ENCODE results near the gene IL15RA. TPM values are rescaled to one million over a fixed set of nuclear protein-coding genes. Genes with fewer than 3 reads are reported as not detected.

IL15RA gene
- total and polyA plus RNA-seq, 10 of the 15 experiments (the other 5 are each of a cell fraction or from before 2014, with no cell fraction given), result 2.0 to 14.8 (median 12.1) TPM

- no peak for TF ChIP-seq SPI1 (IDR thresholded peaks at IDR 0.05; ENCODE audit: borderline replicate concordance, insufficient read depth, low read depth, low read length)
- TF ChIP-seq WRNIP1 (IDR thresholded peaks at IDR 0.05; ENCODE audit: borderline replicate concordance, low read depth, low read length), result no peak
- TF ChIP-seq MYC (IDR thresholded peaks at IDR 0.05; ENCODE audit: insufficient read depth, insufficient read length, insufficient replicate concordance, low read length, severe bottlenecking), result no peak
- no peak for TF ChIP-seq CEBPB (IDR thresholded peaks at IDR 0.05; ENCODE audit: borderline replicate concordance in 1 of 2, low read depth in 2 of 2, low read length in 2 of 2)
- no peak for TF ChIP-seq MEF2B (IDR thresholded peaks at IDR 0.05; ENCODE audit: partially characterized antibody, poor library complexity, severe bottlenecking)
- no peak for TF ChIP-seq BCLAF1 (IDR thresholded peaks at IDR 0.05)
- TF ChIP-seq SUZ12 (IDR thresholded peaks at IDR 0.05; ENCODE audit: unreplicated experiment), result no peak
- TF ChIP-seq TARDBP (IDR thresholded peaks at IDR 0.05; ENCODE audit: borderline replicate concordance), result no peak
- no peak for TF ChIP-seq TCF7 (IDR thresholded peaks at IDR 0.05; ENCODE audit: borderline replicate concordance)
- no peak for TF ChIP-seq KDM1A (IDR thresholded peaks at IDR 0.05; ENCODE audit: borderline replicate concordance)
- TF ChIP-seq CREM (IDR thresholded peaks at IDR 0.05; ENCODE audit: low read depth), result no peak
- no peak for TF ChIP-seq REST (IDR thresholded peaks at IDR 0.05; ENCODE audit: low read depth, low read length)
- TF ChIP-seq ZBTB11 (CRISPR knock-in tag; IDR thresholded peaks at IDR 0.05), result no peak
- TF ChIP-seq JUND (IDR thresholded peaks at IDR 0.05; ENCODE audit: low read depth, low read length), result no peak
- no peak for TF ChIP-seq LARP7 (IDR thresholded peaks at IDR 0.05)
- TF ChIP-seq CBX5 (IDR thresholded peaks at IDR 0.05; ENCODE audit: low read depth), result no peak
- BruUV-seq (replicated peaks), result no TSS peak
- Histone ChIP-seq H3K4me3 (no peak overlapping the region), H3K4me2 (ENCODE audit: control insufficient read depth, insufficient read depth) (no peak overlapping the region), H2AFZ (ENCODE audit: control insufficient read depth, low read depth, low read length) (no peak overlapping the region), H3K9ac (ENCODE audit: control insufficient read depth, insufficient read depth, low read length) (no peak overlapping the region), H3K79me2 (ENCODE audit: control insufficient read depth, insufficient read depth, low read length) (no peaks in the 10 kb centered on the region), H3K27me3 (replicated peaks in 1 of 2; ENCODE audit: control insufficient read depth in 2 of 2, insufficient read depth in 2 of 2, low read length in 1 of 2) (no peaks in the 10 kb centered on the region), H3K27ac (ENCODE audit: control insufficient read depth, insufficient read depth) (no peak overlapping the region), H3K9me3 (replicated peaks; ENCODE audit: control insufficient read depth, insufficient read depth, low read length) (no peaks in the 10 kb centered on the region), H3K36me3 (ENCODE audit: control insufficient read depth in 2 of 2, insufficient read depth in 2 of 2, low read length in 1 of 2) (peaks cover 21 to 48% of the 10 kb centered on the region in 2 experiments), H4K20me1 (ENCODE audit: control insufficient read depth, insufficient read depth) (no peaks in the 10 kb centered on the region), H3K4me1 (ENCODE audit: control insufficient read depth, insufficient read depth, low read length) (no peaks in the 10 kb centered on the region)
- WGBS (ENCODE audit: insufficient coverage, insufficient replicate concordance, low lambda C conversion rate, missing lambda C conversion rate), result 83% methylated on average over 7 of the region's 7 CpGs
- RAD21 ChIA-PET (ENCODE audit: unreplicated experiment), result interaction anchor here (0.5 to 1.1 kb wide), 2 partner anchors 31 to 35 kb away, joined by 3 to 5 read pairs; no protein-coding TSS in a partner anchor
- DNase-seq (ENCODE audit: low read depth, low spot score) (no peak), ATAC-seq (no peak), FAIRE-seq (no peak)
- POLR2A ChIA-PET, result no interaction called here
- CTCF ChIA-PET, result no interaction called here
- in situ Hi-C loops (cut with MboI), result no loop called here
- SMC1A ChIA-PET (ENCODE audit: uncharacterized antibody, unreplicated experiment), result no interaction called here
- intact Hi-C loops (cut with micrococcal nuclease; ENCODE audit: unreplicated experiment), result no loop called here
These were observed 57.8 kb downstream of the IL15RA start for GRCh38 chr10:5919568-5919967.

All from GM12878 (cell line).